Memory B cell (primary cell): Measurements from ENCODE around the gene C1orf50.

ENCODE experiments used
- ATAC-seq: fragments of 150-1000 bp; cut with Tn5 transposase; 2 replicates; pipeline ENCODE4 v1.10.0; 2021; ENCODE audit warnings: low read depth, mild to moderate bottlenecking, moderate library complexity
- DNase-seq, 2 donors: peaks; one replicate each; pipeline ENCODE4 v3.0.0; 2022; ENCODE audit warnings: low spot score in 2 of 2
- H3K27ac Mint-ChIP-seq: one replicate; pipeline ENCODE4 v1.8.0; 2022; ENCODE audit warnings: mild to moderate bottlenecking, moderate library complexity, mixed read lengths
- H3K27me3 Mint-ChIP-seq: one replicate; pipeline ENCODE4 v1.8.0; 2022; ENCODE audit warnings: mixed read lengths
- H3K36me3 Mint-ChIP-seq: one replicate; pipeline ENCODE4 v1.8.0; 2022; ENCODE audit warnings: mild to moderate bottlenecking, mixed read lengths
- H3K4me1 Mint-ChIP-seq: one replicate; pipeline ENCODE4 v1.8.0; 2022; ENCODE audit warnings: mixed read lengths
- H3K4me3 Mint-ChIP-seq: one replicate; pipeline ENCODE4 v1.8.0; 2022; ENCODE audit warnings: mild to moderate bottlenecking, moderate library complexity, mixed read lengths
- H3K9me3 Mint-ChIP-seq: one replicate; pipeline ENCODE4 v1.8.0; 2022; ENCODE audit warnings: mixed read lengths

Gene C1orf50

GRCh38 chr1:42816585-42817439 lies 49.8 kb downstream of the C1orf50 start, which contains the start of the genes ERMAP and SVBP:
ERMAP (plus strand) TSS chr1:42817122; CDS start chr1:42830449, 13,327 bp downstream.
SVBP (minus strand) TSS chr1:42817397; CDS start chr1:42816544, 853 bp downstream.
- no peaks in the 10 kb centered on the region for H3K27me3 Mint-ChIP-seq
- ATAC-seq (peak; percentile 86), DNase-seq (peak; percentile 91 to 92)
- peak within 1 kb of the TSS; percentile 82 for H3K4me3 Mint-ChIP-seq
- H3K36me3 Mint-ChIP-seq: peaks cover 2% of the 10 kb centered on the region
- no peaks in the 10 kb centered on the region for H3K9me3 Mint-ChIP-seq
- peaks cover 21% of the 10 kb centered on the region for H3K4me1 Mint-ChIP-seq
- H3K27ac Mint-ChIP-seq: peak within 1 kb of the TSS; percentile 43

GRCh38 chr1:42817440-42817767 lies 50.4 kb downstream of the C1orf50 start:
- Mint-ChIP-seq H3K27me3 (no peaks in the 10 kb centered on the region), H3K36me3 (peaks cover 2% of the 10 kb centered on the region), H3K4me3 (peak overlapping the region; percentile 82), H3K4me1 (peaks cover 21% of the 10 kb centered on the region), H3K27ac (peak overlapping the region; percentile 43), H3K9me3 (no peaks in the 10 kb centered on the region)
- DNase-seq (no peak), ATAC-seq (no peak)

- H3K9me3 Mint-ChIP-seq: no peaks in the 10 kb centered on the region
- no peaks in the 10 kb centered on the region for H3K27me3 Mint-ChIP-seq
- peak overlapping the region; percentile 32 for H3K4me3 Mint-ChIP-seq
- no peak overlapping the region for H3K27ac Mint-ChIP-seq
- no peak for ATAC-seq
- no peak for DNase-seq
- peaks cover 21% of the 10 kb centered on the region for H3K4me1 Mint-ChIP-seq
- peaks cover 2% of the 10 kb centered on the region for H3K36me3 Mint-ChIP-seq
Measured at GRCh38 chr1:42817976-42818375, 50.9 kb downstream of the C1orf50 start.

GRCh38 chr1:42820813-42821212 lies 53.8 kb downstream of the C1orf50 start:
- H3K4me1 Mint-ChIP-seq: peaks cover 19% of the 10 kb centered on the region
- H3K36me3 Mint-ChIP-seq: peaks cover 2% of the 10 kb centered on the region
- ATAC-seq (no peak), DNase-seq (no peak)
- H3K27ac Mint-ChIP-seq: peak overlapping the region; percentile 56
- no peak overlapping the region for H3K4me3 Mint-ChIP-seq
- H3K9me3 Mint-ChIP-seq: no peaks in the 10 kb centered on the region
- H3K27me3 Mint-ChIP-seq: no peaks in the 10 kb centered on the region

- Mint-ChIP-seq H3K4me1 (peaks cover 13% of the 10 kb centered on the region), H3K4me3 (no peak overlapping the region), H3K27ac (no peak overlapping the region), H3K36me3 (peaks cover 2% of the 10 kb centered on the region), H3K27me3 (no peaks in the 10 kb centered on the region), H3K9me3 (no peaks in the 10 kb centered on the region)
- ATAC-seq: no peak
- no peak for DNase-seq
Measured at GRCh38 chr1:42821690-42822089, 54.6 kb downstream of the C1orf50 start.

GRCh38 chr1:42822800-42823392 lies 55.8 kb downstream of the C1orf50 start:
- H3K4me1 Mint-ChIP-seq: peaks cover 10% of the 10 kb centered on the region
- H3K36me3 Mint-ChIP-seq: peaks cover 2% of the 10 kb centered on the region
- H3K4me3 Mint-ChIP-seq: no peak overlapping the region
- DNase-seq (no peak), ATAC-seq (no peak)
- H3K9me3 Mint-ChIP-seq: no peaks in the 10 kb centered on the region
- no peaks in the 10 kb centered on the region for H3K27me3 Mint-ChIP-seq
- no peak overlapping the region for H3K27ac Mint-ChIP-seq

- Mint-ChIP-seq H3K27me3 (no peaks in the 10 kb centered on the region), H3K9me3 (no peaks in the 10 kb centered on the region), H3K27ac (no peak overlapping the region)
Measured at GRCh38 chr1:42824481-42825035, 57.5 kb downstream of the C1orf50 start.

GRCh38 chr1:42825036-42825851 lies 58.2 kb downstream of the C1orf50 start:
- peaks cover 2% of the 10 kb centered on the region for H3K36me3 Mint-ChIP-seq
- ATAC-seq (no peak), DNase-seq (no peak)
- no peak overlapping the region for H3K27ac Mint-ChIP-seq
- H3K4me1 Mint-ChIP-seq: no peaks in the 10 kb centered on the region
- H3K4me3 Mint-ChIP-seq: no peak overlapping the region
- H3K27me3 Mint-ChIP-seq: no peaks in the 10 kb centered on the region
- H3K9me3 Mint-ChIP-seq: no peaks in the 10 kb centered on the region

More at GRCh38 chr1:42824481-42825035, 57.5 kb downstream of the C1orf50 start:
- no peak for ATAC-seq
- H3K4me3 Mint-ChIP-seq: no peak overlapping the region
- no peaks in the 10 kb centered on the region for H3K36me3 Mint-ChIP-seq
- H3K4me1 Mint-ChIP-seq: peaks cover 3% of the 10 kb centered on the region
- no peak for DNase-seq
